Measurements from ENCODE around the gene SPDYE6.
"Not testable (repeated sequence)": the region's sequence is repeated elsewhere in the genome, so short reads cannot be mapped to it uniquely, and the experiment has no call there.

SPDYE6 gene

GRCh38 chr7:102310414-102310815, 45.8 kb downstream of the SPDYE6 start:
- TF ChIP-seq POLR2A (IDR thresholded peaks at IDR 0.05; ENCODE audit: low read depth, low read length) = no peak
- FAIRE-seq (no peak), DNase-seq (ENCODE audit: insufficient read length, low spot score) (no peak)

- no peak for TF ChIP-seq POLR2A (IDR thresholded peaks at IDR 0.05; ENCODE audit: low read depth, low read length)
- FAIRE-seq = no peak
- no peak for DNase-seq (ENCODE audit: insufficient read length, low spot score)
Measured at GRCh38 chr7:102306916-102307677, 49.1 kb downstream of the SPDYE6 start.

GRCh38 chr7:102305414-102306268, 50.6 kb downstream of the SPDYE6 start:
- no peak for TF ChIP-seq POLR2A (IDR thresholded peaks at IDR 0.05; ENCODE audit: low read depth, low read length)
- DNase-seq (ENCODE audit: insufficient read length, low spot score) (no peak), FAIRE-seq (no peak)

- no peak for TF ChIP-seq POLR2A (IDR thresholded peaks at IDR 0.05; ENCODE audit: low read depth, low read length)
- no peak for FAIRE-seq
- no peak for DNase-seq (ENCODE audit: insufficient read length, low spot score)
Measured at GRCh38 chr7:102304668-102305067, 51.6 kb downstream of the SPDYE6 start.

- DNase-seq (ENCODE audit: insufficient read length, low spot score) (no peak), FAIRE-seq (no peak)
- TF ChIP-seq POLR2A (IDR thresholded peaks at IDR 0.05; ENCODE audit: low read depth, low read length) = no peak
Measured at GRCh38 chr7:102303669-102304422, 52.4 kb downstream of the SPDYE6 start.

- no peak for TF ChIP-seq POLR2A (IDR thresholded peaks at IDR 0.05; ENCODE audit: low read depth, low read length)
- FAIRE-seq (no peak), DNase-seq (ENCODE audit: insufficient read length, low spot score) (no peak)
Measured at GRCh38 chr7:102302025-102302424, 54.2 kb downstream of the SPDYE6 start.

- not testable (repeated sequence) for DNase-seq (ENCODE audit: insufficient read length, low spot score); FAIRE-seq
Measured at GRCh38 chr7:102301367-102301766, 54.9 kb downstream of the SPDYE6 start.

GRCh38 chr7:102300643-102301221, 55.5 kb downstream of the SPDYE6 start:
- FAIRE-seq (no peak), DNase-seq (ENCODE audit: insufficient read length, low spot score) (no peak)

GRCh38 chr7:102297487-102298218, 58.6 kb downstream of the SPDYE6 start:
- TF ChIP-seq POLR2A (IDR thresholded peaks at IDR 0.05; ENCODE audit: low read depth, low read length) = no peak
- DNase-seq (ENCODE audit: insufficient read length, low spot score) (no peak), FAIRE-seq (no peak)

More at GRCh38 chr7:102300643-102301221, 55.5 kb downstream of the SPDYE6 start:
- TF ChIP-seq POLR2A (IDR thresholded peaks at IDR 0.05; ENCODE audit: low read depth, low read length) = no peak

- FAIRE-seq (no peak), DNase-seq (ENCODE audit: insufficient read length, low spot score) (no peak)
- no peak for TF ChIP-seq POLR2A (IDR thresholded peaks at IDR 0.05; ENCODE audit: low read depth, low read length)
Measured at GRCh38 chr7:102296514-102296913, 59.7 kb downstream of the SPDYE6 start.

GRCh38 chr7:102296179-102296438, 60.1 kb downstream of the SPDYE6 start:
- no peak for FAIRE-seq
- TF ChIP-seq POLR2A (IDR thresholded peaks at IDR 0.05; ENCODE audit: low read depth, low read length) = no peak
- DNase-seq (ENCODE audit: insufficient read length, low spot score) = no peak
